ENCODE results near the gene AGPS.
"Not testable (repeated sequence)": the region's sequence is repeated elsewhere in the genome, so short reads cannot be mapped to it uniquely, and the experiment has no call there.

Gene AGPS

GRCh38 chr2:177459756-177460155 is 67.2 kb downstream of the AGPS start:
- in situ Hi-C loops (cut with MboI; ENCODE audit: low pct_unique_long_range_greater_than_20kb, low sequenced_read_pairs); DNase-seq: not testable (repeated sequence)

- no peak for DNase-seq
- in situ Hi-C loops (cut with MboI; ENCODE audit: low pct_unique_long_range_greater_than_20kb, low sequenced_read_pairs) = no loop called here
Measured at GRCh38 chr2:177460973-177461585, 68.5 kb downstream of the AGPS start.

DNA sequence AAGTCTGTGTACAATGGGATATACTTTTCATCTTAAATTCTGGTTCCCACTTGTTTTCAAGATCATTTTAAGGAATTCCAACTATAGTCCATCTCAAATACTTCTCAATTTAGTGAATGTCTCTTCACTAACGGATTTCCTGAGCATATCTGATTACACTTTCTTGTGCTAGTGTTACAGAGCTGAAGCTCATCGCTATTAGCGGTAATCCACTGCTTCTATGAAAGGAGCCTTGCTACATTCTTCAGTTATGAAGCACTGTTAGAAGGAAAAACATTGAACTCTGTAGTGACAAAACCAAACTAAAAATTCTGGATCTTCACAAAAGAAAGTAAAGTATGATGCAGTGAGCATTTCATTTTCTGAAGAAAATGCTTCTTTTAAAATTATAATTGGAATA is 72.0 kb downstream of the AGPS start:
- no peak for DNase-seq
- in situ Hi-C loops (cut with MboI; ENCODE audit: low pct_unique_long_range_greater_than_20kb, low sequenced_read_pairs) = no loop called here

DNA sequence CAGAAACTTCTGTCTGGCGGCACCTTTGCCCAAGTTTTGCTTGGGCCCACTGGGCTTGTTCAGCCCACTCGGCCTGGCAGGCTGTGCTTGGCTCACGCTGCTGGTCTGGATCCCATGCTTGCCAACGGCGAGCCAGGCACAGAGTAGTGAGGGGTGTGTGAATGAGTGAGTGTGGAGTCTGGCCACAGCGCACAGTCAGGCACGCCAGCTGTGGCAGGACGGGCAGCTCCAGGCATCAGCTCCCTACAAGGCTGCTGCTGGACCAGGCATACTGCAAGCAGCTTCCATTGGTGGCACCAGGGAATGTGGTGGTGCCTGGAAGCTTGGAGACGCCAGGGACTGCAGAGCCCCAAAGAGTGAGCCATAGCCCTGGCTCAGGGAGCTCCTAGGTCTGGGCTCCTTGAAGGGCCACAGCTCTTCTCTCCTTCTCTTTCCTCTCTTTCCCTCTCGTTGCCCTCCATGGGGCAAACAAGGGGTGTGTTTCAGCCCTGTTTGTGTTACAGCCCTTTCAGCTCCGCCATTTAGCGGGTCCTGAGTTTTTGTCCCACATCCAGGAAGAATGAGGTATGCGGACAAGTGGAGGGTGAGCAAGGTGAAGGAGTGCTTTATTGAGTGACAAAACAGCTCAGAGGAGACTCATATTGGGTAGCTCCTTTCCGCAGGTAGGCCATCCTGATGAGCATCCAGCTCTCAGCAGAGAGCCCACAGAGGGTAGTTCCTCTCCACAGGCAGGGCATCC is 73.0 kb downstream of the AGPS start:
- DNase-seq = no peak
- in situ Hi-C loops (cut with MboI; ENCODE audit: low pct_unique_long_range_greater_than_20kb, low sequenced_read_pairs) = no loop called here

DNA sequence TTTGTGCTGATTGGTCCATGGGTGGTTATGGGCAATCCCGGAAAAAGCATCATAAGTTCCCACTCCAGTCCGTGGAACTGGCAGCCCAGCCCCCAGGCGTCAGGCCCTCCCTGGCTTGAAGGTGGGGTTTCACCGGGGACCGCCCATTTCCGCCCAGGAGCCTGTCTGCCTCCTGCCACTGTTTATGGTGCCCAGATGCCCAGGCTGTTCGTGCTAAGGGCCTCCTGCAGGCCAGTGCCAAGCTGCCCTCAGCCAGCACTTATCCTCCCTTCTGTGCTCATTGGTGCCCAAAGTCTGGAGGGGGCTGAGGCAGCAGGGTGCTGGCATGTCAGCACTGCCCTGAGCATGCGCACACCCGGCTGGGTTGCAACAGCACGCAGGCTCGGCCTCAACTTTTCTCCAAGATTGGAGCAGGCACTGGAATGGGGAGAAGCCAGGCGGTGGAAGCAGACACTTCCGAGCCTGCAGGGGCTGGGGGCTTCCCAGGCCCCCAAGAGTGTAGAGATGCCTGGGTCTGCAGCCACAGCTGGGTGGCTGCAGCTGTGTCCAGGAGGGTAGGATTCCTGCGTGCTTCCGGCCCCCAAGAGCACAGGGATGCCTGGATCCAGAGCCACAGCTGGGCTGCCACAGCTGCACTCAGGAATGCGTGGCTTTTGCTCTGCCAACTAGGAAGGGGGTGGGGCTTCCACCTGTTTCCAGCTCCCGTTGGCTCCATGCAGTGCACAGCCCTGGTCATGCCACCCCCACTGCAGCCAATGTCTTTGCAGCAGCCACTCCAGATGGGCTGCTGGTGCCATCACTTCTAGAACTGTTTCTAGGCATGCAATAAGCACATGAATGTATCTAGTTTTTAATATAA is 74.0 kb downstream of the AGPS start:
- DNase-seq = no peak
- in situ Hi-C loops (cut with MboI; ENCODE audit: low pct_unique_long_range_greater_than_20kb, low sequenced_read_pairs) = no loop called here

DNA sequence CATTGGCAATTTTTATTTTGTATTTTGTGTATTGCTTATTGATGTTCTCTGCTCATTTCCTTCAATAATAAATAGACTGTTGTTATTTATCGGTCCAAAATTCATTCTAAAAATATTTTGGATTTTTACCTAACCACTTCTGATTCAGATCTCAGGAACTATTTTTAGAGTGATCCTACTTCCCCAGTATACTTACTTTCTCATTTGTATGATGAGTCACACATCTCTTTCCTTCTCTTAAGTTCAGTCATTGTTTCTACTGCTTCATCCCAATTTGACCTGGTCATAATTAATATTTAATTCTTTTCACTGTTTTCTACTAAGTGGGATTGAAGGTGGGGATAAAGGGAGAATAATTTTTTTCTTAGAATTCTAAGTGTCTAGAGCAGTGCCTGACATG is 75.1 kb downstream of the AGPS start:
- DNase-seq = no peak
- in situ Hi-C loops (cut with MboI; ENCODE audit: low pct_unique_long_range_greater_than_20kb, low sequenced_read_pairs) = no loop called here

- in situ Hi-C loops (cut with MboI; ENCODE audit: low pct_unique_long_range_greater_than_20kb, low sequenced_read_pairs) = no loop called here
- no peak for DNase-seq
Measured at GRCh38 chr2:177471990-177472389, 79.4 kb downstream of the AGPS start.

- no peak for DNase-seq
- in situ Hi-C loops (cut with MboI; ENCODE audit: low pct_unique_long_range_greater_than_20kb, low sequenced_read_pairs) = no loop called here
Measured at GRCh38 chr2:177474301-177474700, 81.7 kb downstream of the AGPS start.

- in situ Hi-C loops (cut with MboI; ENCODE audit: low pct_unique_long_range_greater_than_20kb, low sequenced_read_pairs) = no loop called here
Measured at GRCh38 chr2:177474998-177475397, 82.4 kb downstream of the AGPS start.

DNA sequence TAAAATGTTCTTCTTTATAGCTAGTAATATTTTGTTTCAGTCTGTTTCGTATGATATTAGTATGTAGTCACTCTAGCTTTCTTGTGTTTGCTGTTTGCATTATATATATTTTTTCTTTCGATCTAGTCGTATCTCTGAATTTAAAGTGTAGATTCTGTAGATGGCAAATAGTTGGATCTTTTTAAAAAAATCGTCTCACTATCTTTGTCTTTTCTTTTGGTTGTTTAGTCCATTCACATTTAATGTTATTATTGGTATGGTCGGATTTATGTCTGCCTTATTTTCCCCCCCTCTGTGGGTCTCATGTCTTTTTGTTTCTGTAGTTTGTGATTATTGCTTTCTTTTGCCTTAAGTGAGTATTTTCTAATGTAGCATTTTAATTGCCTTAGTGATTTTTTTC is 84.3 kb downstream of the AGPS start:
- in situ Hi-C loops (cut with MboI; ENCODE audit: low pct_unique_long_range_greater_than_20kb, low sequenced_read_pairs) = no loop called here
- no peak for DNase-seq

More at GRCh38 chr2:177474998-177475397, 82.4 kb downstream of the AGPS start:
- no peak for DNase-seq

DNA sequence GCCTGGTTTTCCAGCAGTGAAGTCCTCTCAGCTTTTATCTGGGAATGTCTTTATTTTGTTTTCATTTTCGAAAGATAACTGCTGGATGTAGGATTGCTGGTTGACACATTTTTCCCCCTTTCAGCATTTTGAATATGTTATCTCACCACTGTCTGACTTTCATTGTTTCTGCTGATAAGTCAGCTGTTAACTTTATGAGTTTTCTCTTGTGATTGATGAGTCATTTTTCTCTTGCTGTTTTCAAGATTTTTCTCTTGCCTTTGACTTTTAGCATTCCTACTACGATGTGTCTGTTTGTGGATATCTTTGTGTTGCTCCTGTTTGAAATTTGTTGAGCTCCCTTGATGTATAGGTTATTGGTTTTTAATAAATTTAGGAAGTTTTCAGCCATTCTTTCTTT is 85.5 kb downstream of the AGPS start:
- no peak for DNase-seq
- in situ Hi-C loops (cut with MboI; ENCODE audit: low pct_unique_long_range_greater_than_20kb, low sequenced_read_pairs) = no loop called here

DNA sequence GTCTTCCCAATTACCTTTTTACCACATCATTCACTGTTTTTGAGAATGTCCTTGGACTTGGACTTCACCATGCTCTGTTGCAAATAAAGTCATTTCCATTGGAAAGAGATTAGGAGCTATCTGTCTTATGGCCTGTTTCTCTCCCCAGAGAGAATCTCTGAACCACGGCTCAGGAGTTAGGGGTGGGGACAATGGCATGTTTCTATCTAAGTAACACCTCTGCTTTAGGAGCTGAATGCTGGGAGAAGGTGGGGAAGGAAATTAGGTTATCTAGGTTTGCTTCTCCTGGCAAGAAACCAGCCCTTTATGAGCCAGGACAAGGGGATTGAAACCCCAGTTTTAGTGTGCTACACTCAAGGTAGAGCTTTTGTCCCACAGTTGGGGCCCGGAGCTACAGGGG is 86.3 kb downstream of the AGPS start:
- in situ Hi-C loops (cut with MboI; ENCODE audit: low pct_unique_long_range_greater_than_20kb, low sequenced_read_pairs) = no loop called here
- DNase-seq = no peak

DNA sequence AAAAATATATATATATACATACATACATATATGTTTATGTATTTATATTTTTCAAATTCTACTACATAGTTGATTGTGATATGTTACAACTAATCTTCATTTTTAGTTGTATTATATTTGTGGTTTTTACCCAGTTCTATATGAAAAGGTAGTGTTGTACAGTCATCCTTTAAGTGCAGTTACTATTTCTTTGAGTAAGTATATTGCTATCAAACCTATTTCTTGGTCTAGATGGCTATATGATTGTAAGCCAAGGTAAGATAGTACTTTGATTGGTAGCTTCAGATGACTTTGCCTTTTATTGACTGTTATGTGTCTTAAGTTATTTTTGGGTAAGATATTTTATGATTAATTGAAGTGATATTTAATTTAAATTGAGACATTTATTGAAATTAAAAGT is 89.6 kb downstream of the AGPS start:
- in situ Hi-C loops (cut with MboI; ENCODE audit: low pct_unique_long_range_greater_than_20kb, low sequenced_read_pairs) = no loop called here

GRCh38 chr2:177483531-177483930 is 91.0 kb downstream of the AGPS start:
- in situ Hi-C loops (cut with MboI; ENCODE audit: low pct_unique_long_range_greater_than_20kb, low sequenced_read_pairs) = no loop called here
- DNase-seq = no peak

More for the DNA sequence above, 89.6 kb downstream of the AGPS start:
- DNase-seq = no peak

DNA sequence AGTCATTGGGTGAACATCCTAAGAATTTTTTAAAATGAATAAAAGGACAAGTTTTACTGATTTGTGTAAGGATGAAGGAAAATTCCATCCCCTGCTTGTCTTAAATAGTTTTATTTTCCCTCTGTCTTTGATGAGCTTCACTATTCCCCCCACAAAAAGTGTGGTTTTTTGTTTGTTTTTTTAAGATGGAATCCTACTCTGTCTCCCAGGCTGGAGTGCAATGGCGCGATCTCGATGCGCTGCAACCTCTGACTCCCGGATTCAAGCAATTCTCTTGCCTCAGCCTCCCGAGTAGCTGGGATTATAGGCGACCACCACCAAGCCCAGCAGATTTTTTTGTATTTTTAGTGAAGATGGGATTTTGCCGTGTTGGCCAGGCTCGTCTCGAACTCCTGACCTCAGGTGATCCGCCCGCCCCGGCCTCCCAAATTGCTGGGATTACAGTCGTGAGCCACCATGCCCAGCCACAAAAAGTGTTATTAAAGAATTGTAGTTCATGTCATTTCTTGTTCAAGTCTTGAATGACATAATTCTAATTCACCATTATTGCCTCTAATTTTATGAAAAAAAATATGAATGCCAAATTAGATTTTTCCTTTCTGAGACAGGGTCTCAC is 91.7 kb downstream of the AGPS start:
- in situ Hi-C loops (cut with MboI; ENCODE audit: low pct_unique_long_range_greater_than_20kb, low sequenced_read_pairs) = no loop called here
- DNase-seq = no peak

DNA sequence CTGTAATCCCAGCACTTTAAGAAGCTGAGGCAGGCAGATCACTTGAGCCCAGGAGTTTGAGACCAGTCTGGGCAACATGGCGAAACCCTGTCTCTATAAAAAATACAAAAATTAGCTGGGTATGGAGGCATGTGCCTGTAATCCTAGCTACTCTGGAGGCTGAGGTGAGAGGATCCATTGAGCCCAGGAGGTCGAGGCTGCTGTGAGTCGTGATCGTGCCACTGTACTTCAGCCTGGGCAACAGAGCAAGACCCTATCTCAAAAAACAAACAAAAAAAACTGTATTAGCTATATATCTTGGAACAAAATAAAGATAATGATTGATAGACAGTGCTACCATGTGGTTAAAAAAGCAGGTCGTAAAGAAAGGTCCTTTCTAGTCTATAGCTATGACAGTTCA is 93.1 kb downstream of the AGPS start:
- in situ Hi-C loops (cut with MboI; ENCODE audit: low pct_unique_long_range_greater_than_20kb, low sequenced_read_pairs); DNase-seq: not testable (repeated sequence)

- in situ Hi-C loops (cut with MboI; ENCODE audit: low pct_unique_long_range_greater_than_20kb, low sequenced_read_pairs) = no loop called here
Measured at GRCh38 chr2:177489719-177490301, 97.2 kb downstream of the AGPS start.

DNA sequence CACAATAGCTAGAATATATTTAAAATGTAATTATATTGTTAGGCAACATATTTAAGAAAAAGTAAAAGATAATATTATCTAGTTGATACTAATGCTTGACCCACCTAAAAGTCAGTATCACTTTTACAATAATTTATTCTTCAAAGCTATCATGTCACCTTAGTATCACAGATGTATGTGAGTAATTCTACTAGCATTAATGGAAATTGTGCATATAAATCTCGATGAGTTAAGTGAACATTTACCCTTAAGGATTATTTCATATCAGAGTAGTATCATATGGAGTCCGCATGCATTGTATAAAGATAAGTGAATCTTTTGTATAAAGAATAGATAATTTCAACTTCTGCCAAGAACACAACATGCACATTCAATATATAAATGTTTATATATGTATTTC is 103.4 kb downstream of the AGPS start:
- no peak for DNase-seq
- in situ Hi-C loops (cut with MboI; ENCODE audit: low pct_unique_long_range_greater_than_20kb, low sequenced_read_pairs) = no loop called here

More at GRCh38 chr2:177489719-177490301, 97.2 kb downstream of the AGPS start:
- DNase-seq = peak; percentile 21

- no peak for DNase-seq
- in situ Hi-C loops (cut with MboI; ENCODE audit: low pct_unique_long_range_greater_than_20kb, low sequenced_read_pairs) = no loop called here
Measured at GRCh38 chr2:177496921-177497320, 104.3 kb downstream of the AGPS start.

Data from KBM-7 (cell line).